ENCODE measurements around the gene CNDP2. TPM values are rescaled to one million over a fixed set of nuclear protein-coding genes. Genes with fewer than 3 reads are reported as not detected.

CNDP2 gene
- total RNA-seq, 1 donor from 2014 or later = 197 TPM

- TF ChIP-seq, protein P1, sequence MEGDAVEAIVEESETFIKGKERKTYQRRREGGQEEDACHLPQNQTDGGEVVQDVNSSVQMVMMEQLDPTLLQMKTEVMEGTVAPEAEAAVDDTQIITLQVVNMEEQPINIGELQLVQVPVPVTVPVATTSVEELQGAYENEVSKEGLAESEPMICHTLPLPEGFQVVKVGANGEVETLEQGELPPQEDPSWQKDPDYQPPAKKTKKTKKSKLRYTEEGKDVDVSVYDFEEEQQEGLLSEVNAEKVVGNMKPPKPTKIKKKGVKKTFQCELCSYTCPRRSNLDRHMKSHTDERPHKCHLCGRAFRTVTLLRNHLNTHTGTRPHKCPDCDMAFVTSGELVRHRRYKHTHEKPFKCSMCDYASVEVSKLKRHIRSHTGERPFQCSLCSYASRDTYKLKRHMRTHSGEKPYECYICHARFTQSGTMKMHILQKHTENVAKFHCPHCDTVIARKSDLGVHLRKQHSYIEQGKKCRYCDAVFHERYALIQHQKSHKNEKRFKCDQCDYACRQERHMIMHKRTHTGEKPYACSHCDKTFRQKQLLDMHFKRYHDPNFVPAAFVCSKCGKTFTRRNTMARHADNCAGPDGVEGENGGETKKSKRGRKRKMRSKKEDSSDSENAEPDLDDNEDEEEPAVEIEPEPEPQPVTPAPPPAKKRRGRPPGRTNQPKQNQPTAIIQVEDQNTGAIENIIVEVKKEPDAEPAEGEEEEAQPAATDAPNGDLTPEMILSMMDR (conservative IDR thresholded peaks at IDR 0.05) = no peak
- H3K4me1 Mint-ChIP-seq (ENCODE audit: unreplicated experiment) = no peaks in the 10 kb centered on the region
- no peak for DNase-seq (ENCODE audit: extremely low spot score, unreplicated experiment)
- H3K36me3 Mint-ChIP-seq = peaks cover 33% of the 10 kb centered on the region
- no peak overlapping the region for H3K27ac Mint-ChIP-seq
- H3K27me3 Mint-ChIP-seq = no peaks in the 10 kb centered on the region
- H3K4me3 Mint-ChIP-seq = no peak overlapping the region
- no peaks in the 10 kb centered on the region for H3K9me3 Mint-ChIP-seq
Measured at GRCh38 chr18:74510770-74511095, 14.6 kb downstream of the CNDP2 start.

- H3K27ac Mint-ChIP-seq = no peak overlapping the region
- H3K36me3 Mint-ChIP-seq = peaks cover 29% of the 10 kb centered on the region
- DNase-seq (ENCODE audit: extremely low spot score, unreplicated experiment) = peak; percentile 39
- no peaks in the 10 kb centered on the region for H3K4me1 Mint-ChIP-seq (ENCODE audit: unreplicated experiment)
- H3K9me3 Mint-ChIP-seq = no peaks in the 10 kb centered on the region
- no peak overlapping the region for H3K4me3 Mint-ChIP-seq
- H3K27me3 Mint-ChIP-seq = no peaks in the 10 kb centered on the region
- TF ChIP-seq, protein P1 (conservative IDR thresholded peaks at IDR 0.05) = no peak
Measured at GRCh38 chr18:74511823-74512222, 15.7 kb downstream of the CNDP2 start.

- no peaks in the 10 kb centered on the region for H3K27me3 Mint-ChIP-seq
- DNase-seq (ENCODE audit: extremely low spot score, unreplicated experiment) = peak; percentile 60
- H3K4me1 Mint-ChIP-seq (ENCODE audit: unreplicated experiment) = peaks cover 3% of the 10 kb centered on the region
- no peaks in the 10 kb centered on the region for H3K9me3 Mint-ChIP-seq
- H3K4me3 Mint-ChIP-seq = no peak overlapping the region
- H3K27ac Mint-ChIP-seq = no peak overlapping the region
- TF ChIP-seq, protein P1 (conservative IDR thresholded peaks at IDR 0.05) = no peak
- peaks cover 26% of the 10 kb centered on the region for H3K36me3 Mint-ChIP-seq
Measured at GRCh38 chr18:74512321-74513053, 16.3 kb downstream of the CNDP2 start.

DNA sequence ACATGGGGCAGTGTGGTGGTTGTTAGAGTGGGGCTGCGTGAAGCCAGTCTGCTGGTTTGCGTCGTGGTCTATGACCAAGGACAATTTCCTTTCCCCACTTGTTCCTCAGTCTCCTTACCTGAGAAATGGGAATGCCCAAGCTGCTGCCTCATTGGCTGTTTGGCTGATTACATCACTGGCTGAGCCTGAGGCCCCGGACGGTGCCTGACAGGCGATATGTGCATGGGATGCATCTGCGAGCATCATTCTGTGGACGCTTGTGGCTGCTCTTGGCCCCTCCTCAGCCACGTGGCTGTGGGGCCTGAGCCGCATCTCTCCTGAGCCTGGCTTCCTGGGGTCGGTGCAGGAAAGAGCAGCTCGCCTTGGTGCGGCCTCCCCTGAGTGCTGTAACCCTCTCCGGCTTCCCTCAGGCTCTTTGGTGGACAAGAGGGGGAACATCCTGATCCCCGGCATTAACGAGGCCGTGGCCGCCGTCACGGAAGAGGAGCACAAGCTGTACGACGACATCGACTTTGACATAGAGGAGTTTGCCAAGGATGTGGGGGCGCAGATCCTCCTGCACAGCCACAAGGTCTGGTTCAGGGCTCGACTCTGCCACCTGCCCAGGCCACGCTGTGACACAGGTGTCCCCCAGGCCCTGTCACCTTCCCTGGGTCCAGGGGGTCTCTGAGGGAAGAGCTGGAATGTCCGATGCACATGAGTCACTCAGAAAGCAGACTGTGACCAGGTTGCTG lies 17.2 kb downstream of the CNDP2 start:
- H3K4me1 Mint-ChIP-seq (ENCODE audit: unreplicated experiment) = peaks cover 5% of the 10 kb centered on the region
- peak; percentile 43 for DNase-seq (ENCODE audit: extremely low spot score, unreplicated experiment)
- no peak overlapping the region for H3K4me3 Mint-ChIP-seq
- peaks cover 25% of the 10 kb centered on the region for H3K36me3 Mint-ChIP-seq
- H3K27me3 Mint-ChIP-seq = no peaks in the 10 kb centered on the region
- H3K9me3 Mint-ChIP-seq = no peaks in the 10 kb centered on the region
- no peak overlapping the region for H3K27ac Mint-ChIP-seq
- TF ChIP-seq, protein P1 (conservative IDR thresholded peaks at IDR 0.05) = no peak

DNA sequence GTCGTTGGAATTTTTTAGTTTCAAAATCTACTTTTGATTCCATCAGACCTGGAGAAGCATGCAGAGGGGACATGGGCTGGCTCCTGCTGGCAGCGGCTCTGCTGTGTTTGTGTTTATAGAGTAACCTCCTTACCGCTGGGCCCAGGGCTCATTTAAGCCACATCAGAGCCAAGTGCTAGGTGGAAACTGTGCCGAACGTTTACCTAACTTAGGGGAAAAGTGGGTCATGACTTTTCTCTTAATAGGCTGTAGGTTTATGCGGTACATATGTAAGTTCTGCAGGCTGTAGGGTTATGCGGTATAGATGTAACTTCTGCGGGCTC lies 17.7 kb downstream of the CNDP2 start:
- Mint-ChIP-seq H3K4me3 (no peak overlapping the region), H3K4me1 (ENCODE audit: unreplicated experiment) (peaks cover 5% of the 10 kb centered on the region), H3K27me3 (no peaks in the 10 kb centered on the region), H3K36me3 (peaks cover 31% of the 10 kb centered on the region), H3K27ac (no peak overlapping the region), H3K9me3 (no peaks in the 10 kb centered on the region)
- DNase-seq (ENCODE audit: extremely low spot score, unreplicated experiment) = no peak
- TF ChIP-seq, protein P1 (conservative IDR thresholded peaks at IDR 0.05) = no peak

All from type B pancreatic cell (in vitro differentiated cells).